ENCODE measurements around the gene MAPK1. TPM values are rescaled to one million over a fixed set of nuclear protein-coding genes. Genes with fewer than 3 reads are reported as not detected.

The MAPK1 gene
- total RNA-seq, 1 experiment from 2014 or later: 50.0 TPM

- no peak for DNase-seq (ENCODE audit: extremely low read depth, low read depth)
Observed at GRCh38 chr22:21709688-21710087, 157.8 kb downstream of the MAPK1 start.

DNA sequence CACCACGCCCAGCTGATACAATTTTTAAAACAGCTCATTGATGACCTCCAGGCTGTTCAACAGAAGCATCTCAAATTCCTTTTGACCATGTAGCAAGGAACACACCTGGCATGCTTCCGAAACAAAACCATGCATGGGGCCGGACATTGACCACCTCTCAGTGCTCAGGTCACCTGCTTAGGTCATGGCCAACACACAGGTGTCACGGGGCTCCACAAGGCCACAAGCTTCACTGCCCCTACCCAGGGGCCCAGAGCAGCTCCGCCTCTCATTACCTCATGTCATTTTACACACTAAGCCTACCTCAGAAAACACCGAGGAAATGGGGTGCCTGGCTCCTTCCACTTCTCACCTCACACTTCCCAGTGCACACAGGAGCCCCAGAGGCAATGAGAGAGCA is 158.5 kb downstream of the MAPK1 start:
- DNase-seq (ENCODE audit: extremely low read depth, low read depth): no peak

- no peak for DNase-seq (ENCODE audit: extremely low read depth, low read depth)
Observed at GRCh38 chr22:21707677-21708076, 159.8 kb downstream of the MAPK1 start.

Small RNA genes within 50 kb of the gene (small RNA-seq; reads per million reads assigned to genes)
- 0 to 0.06 reads per million in 2 experiments for gene RN7SL280P
- gene RNA5SP493: 0 reads per million in 2 experiments

Other genes starting within 250 kb of the MAPK1 start
- gene YDJC, start 237.6 kb downstream of the MAPK1 start, total RNA-seq (2014; rRNA removed; shearing (Covaris generic)): 61.2 and 73.5 TPM in 2 replicates
- gene CCDC116, start 234.9 kb downstream of the MAPK1 start, total RNA-seq (2014; rRNA removed; shearing (Covaris generic)): not detected in 2 replicates
- 21.2 and 25.3 TPM in 2 replicates for gene SDF2L1, start 225.3 kb downstream of the MAPK1 start, total RNA-seq (2014; rRNA removed; shearing (Covaris generic))
- 20.3 and 22.8 TPM in 2 replicates for gene PPIL2, start 201.6 kb downstream of the MAPK1 start, total RNA-seq (2014; rRNA removed; shearing (Covaris generic))
- 1.2 and 2.9 TPM in 2 replicates for gene YPEL1, start 131.9 kb downstream of the MAPK1 start, total RNA-seq (2014; rRNA removed; shearing (Covaris generic))
- gene PPM1F, start 85.2 kb upstream of the MAPK1 start, total RNA-seq (2014; rRNA removed; shearing (Covaris generic)): 21.4 and 24.6 TPM in 2 replicates
- 15.5 and 20.4 TPM in 2 replicates for gene TOP3B, start 115.1 kb upstream of the MAPK1 start, total RNA-seq (2014; rRNA removed; shearing (Covaris generic))

Data from NCI-H460 (cell line).